Measurements from ENCODE around the gene CACUL1.
"Not testable (repeated sequence)": the region's sequence is repeated elsewhere in the genome, so short reads cannot be mapped to it uniquely, and the experiment has no call there.

CACUL1 gene

DNA sequence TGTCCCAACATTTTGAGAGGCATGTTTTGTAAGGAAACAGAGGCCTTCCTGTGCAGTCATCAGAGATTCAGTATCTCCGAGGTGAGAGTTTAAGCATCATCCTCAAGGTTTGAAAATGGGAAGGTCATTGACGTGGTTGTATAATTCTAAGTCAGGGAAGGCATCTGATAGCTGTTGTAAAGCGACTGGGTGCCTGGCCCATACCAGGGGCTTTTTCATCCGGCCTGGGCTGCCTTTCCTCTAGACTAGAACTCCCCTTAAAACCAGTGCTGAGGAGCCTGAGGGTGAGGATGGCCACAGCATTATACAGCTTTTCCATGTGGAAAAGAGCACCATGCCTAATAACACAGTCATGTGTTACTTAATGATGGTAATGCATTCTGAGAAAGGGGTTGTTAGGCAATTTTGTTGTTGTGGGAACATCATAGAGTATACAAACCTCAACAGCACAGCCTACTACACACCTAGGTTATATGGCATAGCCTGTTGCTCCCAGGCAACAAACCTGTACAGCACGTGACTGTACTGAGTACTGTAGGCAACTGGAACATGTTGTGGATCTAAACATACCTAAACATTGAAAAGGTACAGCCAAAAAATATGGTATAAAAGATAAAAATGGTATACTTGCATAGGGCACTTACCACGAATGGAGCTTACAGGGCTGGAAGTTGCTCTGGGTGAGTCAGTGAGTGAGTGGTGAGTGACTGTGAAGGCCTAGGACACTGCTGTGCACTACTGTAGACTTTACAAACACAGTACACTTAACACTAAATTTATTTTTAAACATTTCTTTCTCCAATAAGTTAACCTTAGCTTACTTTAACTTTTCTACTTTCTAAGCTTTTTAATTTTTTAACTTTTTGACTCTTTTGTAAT lies 13.5 kb upstream of the CACUL1 start:
- DNase-seq, result no peak

DNA sequence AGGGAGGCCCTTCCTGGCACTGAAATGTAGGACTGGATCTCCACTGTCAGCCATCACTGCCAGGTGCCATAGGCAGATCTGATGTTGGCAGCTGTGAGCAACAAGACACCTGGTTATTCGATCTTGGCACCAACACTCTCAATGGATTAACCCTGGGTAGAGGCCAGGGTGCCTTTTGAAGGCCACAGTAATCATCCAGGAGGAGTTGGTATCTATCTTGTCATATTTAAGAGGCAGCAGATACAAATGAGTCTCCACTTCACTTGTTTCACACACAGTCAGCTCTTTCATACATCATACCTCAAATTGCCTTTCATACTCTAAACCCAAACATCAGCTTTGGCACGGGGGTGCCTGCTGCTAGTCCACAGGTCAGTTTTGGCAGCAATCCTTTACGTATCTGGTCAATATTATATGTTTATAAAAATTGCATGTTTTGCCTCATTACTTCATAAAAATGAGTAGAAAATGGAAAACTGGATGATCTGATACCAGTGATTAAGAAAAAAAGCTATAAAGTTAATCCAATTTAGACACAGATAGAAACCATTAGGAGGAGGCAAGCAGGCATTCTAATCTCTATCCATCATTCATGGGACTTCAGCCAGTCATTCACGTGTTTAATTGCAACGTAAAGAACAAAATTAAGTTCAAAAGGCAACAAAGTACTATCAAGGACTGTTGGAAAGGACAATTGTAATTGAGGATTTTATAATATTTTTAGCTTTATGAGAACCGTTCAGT lies 12.7 kb upstream of the CACUL1 start:
- no peak for DNase-seq

DNA sequence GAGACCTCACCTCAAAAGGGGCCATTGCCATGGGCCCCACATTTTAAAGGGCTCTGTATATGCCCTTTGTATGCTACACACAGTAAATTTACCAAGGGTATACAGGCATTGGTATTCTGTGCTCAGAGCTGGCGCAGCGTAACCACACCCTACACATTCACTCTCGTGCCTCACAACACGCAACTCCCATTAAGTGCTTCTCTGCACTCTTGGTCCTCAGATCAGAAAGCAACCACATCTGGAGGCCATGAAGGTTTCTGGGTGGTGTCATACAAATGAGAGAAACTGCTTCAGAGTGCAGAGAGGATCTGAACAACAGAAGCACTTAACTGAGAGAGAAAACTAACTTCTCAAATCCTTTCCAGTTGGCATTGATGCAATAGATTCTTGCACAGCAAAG lies 9.4 kb upstream of the CACUL1 start:
- DNase-seq, result no peak

DNA sequence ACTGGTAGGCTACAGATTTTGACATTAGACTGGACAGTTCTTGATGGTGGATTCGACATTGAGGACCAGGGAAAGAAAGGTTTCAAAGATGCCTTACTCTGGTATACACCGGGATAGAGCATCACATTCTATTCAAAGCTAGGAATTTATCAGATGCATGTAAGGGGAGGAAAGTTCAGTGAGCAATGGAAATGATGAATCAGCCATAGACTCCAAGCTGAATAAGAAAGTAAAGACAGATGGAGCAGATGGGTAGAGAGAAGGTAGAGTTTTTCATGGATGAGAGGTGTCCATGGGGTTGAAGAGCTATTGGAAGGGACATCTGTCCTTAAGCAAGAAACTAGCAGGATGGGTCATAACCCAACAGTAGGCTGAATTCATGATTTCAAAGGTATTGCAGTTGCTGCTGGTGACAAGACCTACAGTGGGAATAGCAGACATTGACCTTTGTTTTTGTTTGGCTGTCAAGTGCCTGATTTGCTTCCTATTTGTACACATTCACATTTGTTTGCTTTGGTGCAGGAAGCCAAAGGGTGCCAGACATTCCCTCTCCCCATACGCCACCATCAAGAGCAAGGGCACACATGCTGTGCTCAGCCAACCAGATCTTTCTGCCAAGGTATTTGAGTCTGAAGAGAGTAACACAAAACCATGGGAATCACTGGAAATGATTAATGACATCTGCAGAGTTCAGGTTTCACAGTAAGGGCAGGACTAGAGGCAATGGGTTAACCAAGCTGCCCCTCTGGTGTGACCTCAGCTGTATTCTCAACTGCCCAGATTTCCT lies 8.6 kb upstream of the CACUL1 start:
- no peak for DNase-seq

DNA sequence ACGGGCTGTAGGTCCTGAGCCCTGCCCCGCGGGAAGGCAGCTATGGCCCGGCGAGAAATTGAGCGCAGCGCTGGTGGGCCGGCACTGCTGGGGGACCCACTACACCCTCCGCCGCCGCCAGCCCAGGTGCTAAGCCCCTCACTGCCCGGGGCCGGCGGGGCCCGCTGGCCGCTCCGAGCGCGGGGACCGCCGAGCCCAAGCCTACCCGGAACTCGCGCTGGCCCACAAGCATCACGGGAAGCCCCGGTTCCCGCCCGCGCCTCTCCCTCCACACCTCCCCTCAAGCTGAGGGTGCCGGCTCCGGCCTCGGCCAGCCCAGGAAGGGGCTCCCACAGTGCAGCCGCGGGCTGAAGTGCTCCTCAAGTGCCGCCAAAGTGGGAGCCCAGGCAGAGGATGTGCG lies 5.5 kb upstream of the CACUL1 start:
- DNase-seq, result no peak

DNA sequence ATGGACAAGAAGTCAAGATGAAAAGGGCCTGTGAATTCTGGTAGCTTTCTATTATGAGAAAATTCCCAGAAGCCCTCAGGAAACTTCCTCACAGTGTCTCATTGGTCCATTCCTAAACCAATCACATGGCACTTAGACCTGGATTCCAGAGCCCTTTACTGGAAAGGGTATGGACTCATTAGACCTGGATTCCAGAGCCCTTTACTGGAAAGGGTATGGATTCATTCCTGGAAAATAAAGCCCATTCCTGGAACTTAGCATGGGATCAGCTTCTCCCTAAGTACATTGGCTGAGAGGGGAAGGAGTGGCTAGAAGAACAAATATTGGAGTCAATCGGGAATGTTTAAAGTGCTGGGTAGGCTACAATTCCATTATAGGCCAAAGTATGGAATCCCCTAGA lies 3.7 kb upstream of the CACUL1 start:
- DNase-seq, result no peak

DNA sequence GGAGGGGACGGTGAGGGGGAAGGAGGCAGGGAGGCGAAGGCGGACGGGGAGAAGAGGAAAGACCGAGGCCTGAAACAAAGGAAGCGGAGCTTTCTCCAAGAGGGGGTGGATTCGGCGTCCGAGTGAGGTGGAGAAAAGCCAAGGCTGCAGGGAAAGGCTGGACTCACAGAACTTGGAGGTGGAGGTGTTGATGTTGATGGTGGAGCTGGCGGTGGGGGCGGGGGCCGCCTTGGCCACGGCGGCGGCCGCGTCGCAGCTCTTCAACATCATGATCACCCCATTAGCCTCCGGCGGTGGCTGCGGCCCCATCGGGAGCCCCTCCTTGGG lies 578 bp downstream of the CACUL1 start:
- DNase-seq, result no peak

DNA sequence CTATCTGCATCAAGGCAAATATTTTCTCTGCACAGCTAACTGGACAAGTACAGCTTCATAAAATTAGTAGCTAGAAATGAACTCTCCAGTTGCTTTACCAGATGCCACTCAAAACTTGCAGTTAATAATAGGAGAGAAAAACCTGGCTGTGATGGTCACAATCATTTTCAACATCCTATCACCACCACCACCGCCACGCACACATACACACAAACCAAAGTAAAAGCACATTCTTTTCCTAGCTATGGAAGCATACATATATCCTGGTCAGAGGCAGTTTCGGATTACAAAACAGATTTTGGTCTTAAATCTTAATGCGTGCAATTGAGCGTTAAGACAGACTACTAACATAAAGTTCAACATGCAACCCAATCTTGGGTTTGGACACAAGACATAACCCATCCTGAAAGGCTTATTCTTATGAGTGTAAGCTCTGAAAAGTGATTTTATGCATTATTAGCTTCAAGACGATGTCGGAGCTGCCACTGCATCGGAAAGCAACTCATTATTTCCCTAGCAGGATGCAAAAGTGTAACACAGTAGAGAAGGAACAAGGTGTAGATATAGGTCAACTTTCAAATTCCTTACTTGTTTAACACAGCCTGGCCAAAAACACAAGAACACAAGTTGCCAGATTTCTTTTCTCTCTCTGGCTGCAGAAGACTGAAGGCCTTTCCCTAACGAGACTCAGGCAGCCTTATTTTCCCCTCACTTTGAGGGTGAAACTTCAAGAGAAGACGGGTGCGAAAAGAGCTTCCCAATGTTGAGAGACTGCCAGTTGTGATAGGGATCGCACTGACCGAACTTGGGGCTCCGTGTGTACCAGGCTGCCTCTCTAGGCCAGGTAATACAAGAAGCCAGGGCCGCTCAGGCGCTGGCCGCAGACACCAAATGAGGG lies 1.2 kb downstream of the CACUL1 start:
- no peak for DNase-seq

DNA sequence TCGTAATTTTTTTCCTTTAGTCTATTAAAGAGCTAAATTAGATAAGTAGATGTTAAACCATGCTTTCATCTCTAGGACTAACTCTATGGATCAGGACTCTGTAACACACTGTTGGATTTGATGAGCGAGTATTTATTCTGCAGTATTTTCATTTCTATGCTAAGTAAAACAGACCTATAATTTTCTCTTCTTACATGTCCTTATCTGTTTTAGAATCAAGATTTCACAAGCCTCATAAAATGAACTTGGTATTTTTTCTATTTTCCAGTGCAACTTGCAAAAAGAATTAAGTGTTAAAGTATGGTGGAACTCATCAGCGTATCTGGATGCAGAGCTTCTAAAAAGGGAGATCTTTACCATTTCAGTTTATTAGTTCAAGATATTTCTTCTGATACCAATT lies 2.4 kb downstream of the CACUL1 start:
- no peak for DNase-seq

DNA sequence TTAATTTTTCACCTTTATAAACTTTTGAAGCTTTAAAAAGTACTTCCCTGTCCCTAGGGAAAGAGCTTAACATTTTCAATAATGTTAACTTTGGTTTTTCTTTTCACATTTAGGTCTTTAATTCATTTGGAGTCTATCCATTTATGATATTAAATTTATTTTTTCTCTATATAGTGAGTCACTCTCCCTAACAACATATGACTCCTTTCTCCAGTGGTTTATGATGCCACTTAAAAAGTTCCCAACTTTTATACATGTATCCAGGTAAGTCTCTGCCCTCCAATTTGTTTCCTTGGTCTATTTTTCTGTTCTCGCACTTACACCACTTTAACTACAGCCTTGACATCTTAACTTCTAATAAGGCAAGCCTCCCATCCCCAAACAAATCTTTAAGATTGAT lies 3.5 kb downstream of the CACUL1 start:
- no peak for DNase-seq

DNA sequence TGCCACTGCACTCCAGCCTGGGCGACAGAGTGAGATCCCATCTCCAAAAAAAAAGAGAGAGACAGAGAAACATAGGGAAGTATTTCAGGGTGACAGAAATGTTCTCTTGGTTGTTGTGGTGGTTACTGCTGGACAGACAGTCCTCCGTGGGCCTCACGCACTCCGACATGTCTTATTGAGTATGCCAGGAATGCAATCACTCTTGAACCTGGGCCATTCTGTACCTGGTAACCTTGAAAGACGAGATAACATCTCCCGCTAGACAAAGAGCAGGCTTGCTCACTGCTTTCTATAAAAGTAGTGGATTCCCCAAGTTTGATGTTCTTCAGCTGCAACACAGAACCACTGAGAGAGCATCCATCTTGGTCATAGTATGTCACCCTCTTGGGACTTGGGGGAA lies 6.7 kb downstream of the CACUL1 start:
- DNase-seq, result no peak

DNA sequence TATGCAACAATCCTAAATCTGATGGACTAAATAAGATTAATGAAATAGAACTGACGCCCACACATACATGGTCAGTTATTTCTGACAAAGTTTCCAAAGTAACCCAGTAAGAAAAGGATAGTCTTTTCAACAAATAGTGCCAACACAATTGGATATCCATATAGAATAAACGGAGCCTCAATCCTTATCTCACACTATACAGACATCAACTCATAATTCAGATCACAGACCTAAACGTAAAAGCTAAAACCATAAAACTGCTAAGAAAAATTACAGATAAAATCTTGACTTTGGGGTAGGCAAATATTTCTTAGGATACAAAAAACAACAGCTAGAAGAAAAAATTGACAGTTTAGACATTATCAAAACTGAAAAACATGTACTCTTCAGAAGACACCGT lies 8.5 kb downstream of the CACUL1 start:
- DNase-seq, result no peak

DNA sequence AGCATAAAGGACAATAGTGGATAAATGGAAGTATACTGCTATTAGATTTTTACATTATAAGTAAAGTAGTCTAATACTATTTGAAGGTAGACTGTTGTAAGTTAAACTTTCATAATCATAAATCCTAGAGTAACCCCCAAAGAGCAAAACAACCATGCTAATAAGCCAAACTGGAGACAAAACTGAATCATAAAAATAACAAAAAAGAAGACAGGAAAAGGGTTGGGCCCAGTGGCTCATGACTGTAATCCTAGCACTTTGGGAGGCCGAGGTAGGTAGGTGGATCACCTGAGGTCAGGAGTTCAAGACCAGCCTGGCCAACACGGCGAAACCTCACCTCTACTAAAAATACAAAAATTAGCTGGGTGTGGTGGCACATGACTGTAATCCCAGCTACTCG lies 9.7 kb downstream of the CACUL1 start:
- DNase-seq, result no peak

DNA sequence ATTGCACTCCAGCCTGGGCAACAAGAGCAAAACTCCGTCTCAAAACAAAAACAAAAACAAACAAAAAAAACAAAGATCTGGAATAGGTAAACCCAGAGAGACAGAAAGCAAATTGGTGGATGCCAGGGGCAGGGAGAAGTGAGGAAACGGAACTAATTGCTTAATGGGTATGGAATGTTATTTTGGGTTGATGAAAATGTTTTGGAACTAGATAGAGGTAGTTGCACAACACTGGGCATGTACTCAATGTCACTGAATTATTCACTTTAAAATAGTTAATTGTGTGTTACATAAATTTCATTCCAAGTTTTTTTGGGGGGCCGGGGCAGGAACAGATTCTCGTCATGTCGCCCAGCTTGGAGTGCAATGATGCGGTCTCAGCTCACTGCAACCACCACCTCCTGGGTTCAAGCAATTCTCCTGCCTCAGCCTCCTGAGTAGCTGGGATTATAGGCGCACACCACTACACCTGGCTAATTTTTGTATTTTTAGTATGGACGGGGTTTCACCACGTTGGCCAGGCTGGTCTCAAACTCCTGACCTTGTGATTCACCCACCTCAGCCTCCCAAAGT lies 10.3 kb downstream of the CACUL1 start:
- DNase-seq, result not testable (repeated sequence)

DNA sequence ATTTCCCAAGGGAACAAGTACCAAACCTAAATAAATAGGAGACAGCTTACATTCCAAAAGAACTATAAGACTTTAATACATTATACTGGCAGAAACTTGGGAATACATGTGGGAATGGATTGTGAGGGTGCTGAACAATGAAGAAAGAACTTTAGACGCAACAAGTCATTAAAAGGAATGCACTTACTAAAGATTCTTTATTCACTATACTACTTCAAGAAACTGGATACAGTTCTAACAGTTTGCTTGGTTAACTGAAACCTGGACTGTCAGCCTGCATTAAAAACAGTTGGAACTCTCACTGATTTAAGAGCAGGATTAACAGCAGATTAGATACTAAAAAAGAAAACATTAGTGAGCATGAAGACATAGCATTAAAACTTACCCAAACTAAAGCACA lies 12.0 kb downstream of the CACUL1 start:
- DNase-seq, result no peak

DNA sequence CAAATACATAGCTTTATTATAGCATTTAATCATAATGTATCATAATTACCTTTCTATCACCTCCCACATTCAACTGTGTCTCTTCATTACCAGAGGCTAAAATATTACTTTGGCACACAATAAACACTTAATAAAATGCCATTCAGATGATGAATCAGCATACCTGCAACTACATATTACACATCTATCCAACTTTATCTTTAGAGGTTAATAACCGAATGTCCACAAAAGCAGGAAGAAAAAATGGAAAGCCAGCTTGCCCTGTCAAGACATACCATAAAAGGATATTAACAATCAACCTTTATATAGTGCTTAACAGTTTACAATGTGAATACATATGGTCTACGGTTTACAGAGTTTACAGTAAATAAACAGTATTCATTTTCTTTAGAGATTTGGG lies 12.7 kb downstream of the CACUL1 start:
- no peak for DNase-seq

DNA sequence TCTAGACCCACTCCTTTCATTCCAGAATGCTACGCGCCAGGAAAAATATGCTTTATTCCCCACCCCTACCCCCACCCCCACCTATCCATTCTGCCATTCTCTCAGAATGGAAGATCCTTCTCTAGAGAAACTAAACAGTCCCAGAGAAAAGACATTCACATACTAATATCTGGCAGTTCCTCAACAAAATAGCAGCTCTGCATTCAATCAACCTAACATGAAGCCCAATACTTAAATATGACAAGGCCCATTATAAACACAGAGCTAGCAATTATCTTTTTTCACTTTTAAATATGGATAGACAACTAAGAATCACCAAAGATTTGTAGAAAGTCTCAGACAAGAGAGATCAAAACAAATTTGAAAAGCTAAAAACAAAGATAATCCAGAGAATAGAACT lies 16.4 kb downstream of the CACUL1 start:
- no peak for DNase-seq

DNA sequence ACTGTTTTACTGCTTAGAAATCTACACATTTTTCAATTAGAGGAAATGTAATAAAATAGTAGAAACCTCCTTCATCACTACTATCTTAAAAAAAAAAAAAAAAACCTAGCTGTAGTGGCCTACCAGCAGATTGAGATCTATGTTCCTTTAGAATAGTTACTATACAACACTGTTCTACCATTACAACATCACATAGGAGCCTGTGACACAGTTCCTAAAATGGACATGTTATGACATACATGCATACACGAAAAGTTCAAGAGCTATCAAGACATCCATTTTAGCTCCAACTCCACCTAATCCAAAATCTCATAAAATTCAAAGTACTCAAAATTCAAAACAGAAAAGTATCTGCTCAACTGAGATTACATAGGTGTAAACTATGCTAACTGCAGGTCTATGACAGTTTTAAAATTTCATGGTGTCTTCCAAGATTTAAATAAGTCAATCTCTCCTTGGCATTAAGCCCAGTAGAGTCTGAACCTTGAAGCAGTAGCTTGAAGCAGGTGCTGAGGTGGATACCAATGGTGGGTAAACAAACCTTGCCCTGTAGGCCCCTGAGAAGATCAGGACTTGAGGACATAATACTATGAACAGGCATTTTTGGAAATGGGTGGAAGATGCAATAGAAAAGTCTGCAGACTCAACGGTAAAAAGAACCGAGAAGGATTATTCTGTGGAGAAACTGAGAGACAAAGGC lies 17.0 kb downstream of the CACUL1 start:
- no peak for DNase-seq

DNA sequence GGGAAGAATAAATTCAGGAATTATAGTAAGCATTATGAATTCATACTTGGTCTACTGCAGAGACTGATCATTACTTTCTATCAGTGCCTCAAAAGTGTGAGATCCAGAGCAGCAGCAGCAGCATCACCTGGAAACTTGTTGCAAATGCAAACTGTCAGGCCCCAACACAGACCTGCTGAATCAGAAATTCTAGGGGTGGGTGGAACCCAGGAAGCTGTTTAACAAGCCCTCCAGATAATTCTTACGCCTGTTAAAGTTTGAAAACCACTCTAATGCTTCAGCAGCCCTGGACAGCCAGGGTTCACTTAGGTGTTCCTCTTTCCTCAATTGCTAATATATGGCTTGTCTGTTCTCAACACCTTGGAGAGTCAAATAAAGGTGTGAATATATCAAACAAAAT lies 19.5 kb downstream of the CACUL1 start:
- no peak for DNase-seq

DNA sequence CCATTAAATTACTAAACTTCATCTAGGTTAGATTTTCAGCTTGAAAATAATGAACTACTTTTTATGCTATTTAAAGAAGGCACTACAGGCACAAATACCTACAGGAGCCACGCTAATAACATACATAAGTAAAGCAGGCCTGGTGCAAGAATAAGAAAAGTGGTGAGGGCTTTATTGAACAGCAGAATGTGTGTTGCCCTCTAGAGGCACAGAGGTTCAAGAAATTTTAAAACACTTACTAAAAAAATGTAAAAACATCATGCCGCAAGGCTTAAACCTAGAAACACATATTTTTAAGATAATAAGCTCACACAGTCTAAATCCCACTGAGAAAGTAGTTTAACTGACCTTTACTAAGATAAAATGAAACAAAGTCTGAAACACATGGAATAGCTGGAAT lies 20.3 kb downstream of the CACUL1 start:
- DNase-seq, result no peak

DNA sequence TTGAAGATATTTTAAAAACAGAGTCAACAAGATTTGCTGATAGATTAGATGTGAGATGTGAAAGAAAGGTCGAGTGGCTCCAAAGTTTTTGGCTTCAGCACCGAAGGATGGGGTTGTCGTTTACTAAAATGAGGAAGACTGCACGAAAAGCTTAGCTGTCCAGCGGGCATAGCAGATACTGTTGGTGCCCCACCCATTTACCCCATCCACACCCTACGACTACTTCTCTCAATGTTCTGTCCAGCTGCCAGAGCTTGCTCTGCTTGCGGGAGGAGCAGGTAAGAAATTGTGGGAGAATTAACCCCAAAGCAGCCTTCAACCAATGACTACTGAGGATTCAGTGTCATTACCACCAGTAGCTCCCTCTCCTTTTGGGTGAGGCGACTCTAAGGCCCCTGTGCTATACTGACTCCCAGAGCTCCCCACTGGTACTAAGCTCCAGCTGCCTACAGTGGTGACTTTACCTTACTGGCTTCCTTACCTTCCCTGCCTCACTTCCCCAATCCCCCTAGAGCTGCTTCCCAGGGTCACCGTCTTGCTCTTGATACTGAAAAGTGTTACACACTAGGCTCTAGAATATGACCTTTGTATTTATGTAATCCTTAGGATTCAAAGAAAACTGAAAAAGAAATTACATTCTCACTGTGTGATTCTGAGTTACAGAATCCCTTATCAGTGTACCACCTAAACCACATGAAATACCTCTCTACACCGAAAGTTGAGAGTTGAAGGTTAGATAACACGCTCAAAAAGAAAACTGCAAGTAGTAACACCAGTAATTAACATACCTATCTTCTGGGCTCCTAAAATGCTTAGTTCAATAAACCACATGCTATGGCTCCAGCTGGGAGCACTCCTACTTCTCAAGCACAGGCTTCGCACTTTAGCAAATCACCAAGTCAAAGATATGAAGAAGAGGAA lies 22.3 kb downstream of the CACUL1 start:
- no peak for DNase-seq

All from KG1 (cell line).